H9 (cell line): Measurements from ENCODE around the gene SLX4IP. TPM values are rescaled to one million over a fixed set of nuclear protein-coding genes. Genes with fewer than 3 reads are reported as not detected.

Source experiments
- DNase-seq: peaks from one replicate; pipeline ENCODE4 v3.0.0-alpha.2; 2017
- H2AFZ ChIP-seq: one replicate; pipeline ENCODE4 v1.6.1; 2013; ENCODE audit warnings: mild to moderate bottlenecking, low read length, control low read depth, moderate library complexity
- H2AK5ac ChIP-seq: 2 replicates; pipeline ENCODE4 v1.6.1; 2013; ENCODE audit warnings: low read length, control low read depth, mixed read lengths; ENCODE audit not compliant: insufficient read length
- H2BK120ac ChIP-seq: one replicate; pipeline ENCODE4 v1.6.1; 2013; ENCODE audit warnings: low read depth, mild to moderate bottlenecking, low read length, control low read depth, inconsistent platforms; ENCODE audit not compliant: poor library complexity, severe bottlenecking
- H2BK12ac ChIP-seq: 2 replicates; pipeline ENCODE4 v1.6.1; 2013; ENCODE audit warnings: low read length, control low read depth, mixed read lengths, low read depth; ENCODE audit not compliant: insufficient read length
- H2BK15ac ChIP-seq: 2 replicates; pipeline ENCODE4 v1.6.1; 2013; ENCODE audit warnings: low read depth, low read length, control low read depth
- H2BK20ac ChIP-seq: one replicate; pipeline ENCODE4 v1.6.1; 2013; ENCODE audit warnings: low read depth, mild to moderate bottlenecking, low read length, control low read depth, inconsistent platforms; ENCODE audit not compliant: poor library complexity, severe bottlenecking
- H2BK5ac ChIP-seq: 2 replicates; pipeline ENCODE4 v1.6.1; 2013; ENCODE audit warnings: low read length, control low read depth, mixed read lengths; ENCODE audit not compliant: insufficient read length
- H3K14ac ChIP-seq: 2 replicates; pipeline ENCODE4 v1.6.1; 2013; ENCODE audit warnings: low read length, control low read depth; ENCODE audit not compliant: insufficient read depth
- H3K18ac ChIP-seq: 2 replicates; pipeline ENCODE4 v1.6.1; 2013; ENCODE audit warnings: low read depth, mild to moderate bottlenecking, mixed read lengths, low read length, control low read depth; ENCODE audit not compliant: insufficient read length
- H3K23ac ChIP-seq: 2 replicates; pipeline ENCODE4 v1.6.1; 2013; ENCODE audit warnings: low read length, control low read depth, mixed read lengths, low read depth; ENCODE audit not compliant: insufficient read length
- H3K23me2 ChIP-seq: 2 replicates; pipeline ENCODE4 v1.6.1; 2013; ENCODE audit warnings: low read depth, mild to moderate bottlenecking, mixed read lengths, low read length, control low read depth; ENCODE audit not compliant: insufficient read length, poor library complexity, severe bottlenecking
- H3K27ac ChIP-seq: 2 replicates; pipeline ENCODE4 v1.5.1; 2013; ENCODE audit warnings: low read length, control low read depth, mixed read lengths, low read depth; ENCODE audit not compliant: insufficient read length
- H3K27me3 ChIP-seq: 2 replicates; pipeline ENCODE4 v1.6.1; 2013; ENCODE audit warnings: low read length, control low read depth, inconsistent platforms; ENCODE audit not compliant: insufficient read depth
- H3K4ac ChIP-seq: 2 replicates; pipeline ENCODE4 v1.6.1; 2013; ENCODE audit warnings: low read depth, mild to moderate bottlenecking, control low read depth, inconsistent platforms, low read length, moderate library complexity
- H3K4me1 ChIP-seq: 2 replicates; pipeline ENCODE4 v1.6.1; 2013; ENCODE audit warnings: low read length, control low read depth, inconsistent platforms; ENCODE audit not compliant: insufficient read depth
- H3K4me2 ChIP-seq: 2 replicates; pipeline ENCODE4 v1.6.1; 2013; ENCODE audit warnings: low read length, control low read depth, mixed read lengths; ENCODE audit not compliant: insufficient read length, insufficient read depth
- H3K56ac ChIP-seq: 2 replicates; pipeline ENCODE4 v1.6.1; 2013; ENCODE audit warnings: low read depth, mild to moderate bottlenecking, mixed read lengths, low read length, control low read depth; ENCODE audit not compliant: insufficient read length
- H3K79me1 ChIP-seq: 2 replicates; pipeline ENCODE4 v1.6.1; 2013; ENCODE audit warnings: low read depth, mild to moderate bottlenecking, moderate library complexity, low read length, control low read depth, inconsistent platforms; ENCODE audit not compliant: insufficient read depth, poor library complexity, severe bottlenecking
- H3K79me2 ChIP-seq: 2 replicates; pipeline ENCODE4 v1.6.1; 2013; ENCODE audit warnings: low read length, control low read depth, inconsistent platforms; ENCODE audit not compliant: insufficient read depth
- H3K9ac ChIP-seq: 2 replicates; pipeline ENCODE4 v1.6.1; 2013; ENCODE audit warnings: low read length, control low read depth, mixed read lengths; ENCODE audit not compliant: insufficient read length; ENCODE audit errors: extremely low read depth
- H3K9me3 ChIP-seq: one replicate; pipeline ENCODE4 v1.6.1; 2013; ENCODE audit warnings: low read depth, low read length, inconsistent platforms; ENCODE audit not compliant: control insufficient read depth
- H3T11ph ChIP-seq: one replicate; pipeline ENCODE4 v1.6.1; 2013; ENCODE audit warnings: mild to moderate bottlenecking, low read length, control low read depth, inconsistent platforms
- H4K20me1 ChIP-seq: one replicate; pipeline ENCODE4 v1.6.1; 2013; ENCODE audit not compliant: control insufficient read depth, insufficient read length, insufficient read depth
- H4K5ac ChIP-seq: 2 replicates; pipeline ENCODE4 v1.6.1; 2013; ENCODE audit warnings: low read depth, mild to moderate bottlenecking, mixed read lengths, low read length, control low read depth; ENCODE audit not compliant: insufficient read length
- H4K8ac ChIP-seq: replicated peaks from 2 replicates; pipeline ENCODE4 v1.6.1; 2013; ENCODE audit warnings: low read length, control low read depth, mixed read lengths, low read depth; ENCODE audit not compliant: insufficient read length
- H4K91ac ChIP-seq: 2 replicates; pipeline ENCODE4 v1.6.1; 2013; ENCODE audit warnings: low read depth, mild to moderate bottlenecking, moderate library complexity, mixed read lengths, low read length, control low read depth; ENCODE audit not compliant: insufficient read length
- H3K27ac Mint-ChIP-seq, 3 experiments: 2 replicates in 2 of 3; 3 replicates in 1 of 3; pipeline ENCODE4 v1.8.0; 2020 to 2021; ENCODE audit warnings: mixed read lengths in 3 of 3, mild to moderate bottlenecking in 1 of 3, moderate library complexity in 1 of 3
- H3K27me3 Mint-ChIP-seq: 2 replicates; pipeline ENCODE4 v1.8.0; 2021; ENCODE audit warnings: low read depth, mild to moderate bottlenecking, moderate library complexity, mixed read lengths
- H3K36me3 Mint-ChIP-seq, 3 experiments: 2 replicates in 2 of 3; 3 replicates in 1 of 3; pipeline ENCODE4 v1.8.0; 2020 to 2021; ENCODE audit warnings: low read depth in 3 of 3, mixed read lengths in 3 of 3; ENCODE audit not compliant: insufficient read depth in 1 of 3
- H3K4me1 Mint-ChIP-seq, 2 experiments: 2 replicates each; pipeline ENCODE4 v1.8.0; 2020; ENCODE audit warnings: mixed read lengths in 2 of 2
- H3K4me3 Mint-ChIP-seq, 2 experiments: 2 replicates in 1 of 2; 3 replicates in 1 of 2; pipeline ENCODE4 v1.8.0; 2020 to 2021; ENCODE audit warnings: mild to moderate bottlenecking in 2 of 2, mixed read lengths in 2 of 2, moderate library complexity in 1 of 2
- H3K9me3 Mint-ChIP-seq, 2 experiments: 2 replicates in 1 of 2; 3 replicates in 1 of 2; pipeline ENCODE4 v1.8.0; 2020; ENCODE audit warnings: mild to moderate bottlenecking in 2 of 2, mixed read lengths in 2 of 2, moderate library complexity in 1 of 2
- WGBS: extraction: QIAGEN DNeasy Blood & Tissue Kit; methylation state at CpG from one replicate; pipeline ENCODE4 v1.1.7; 2013; ENCODE audit warnings: missing lambda C conversion rate, low lambda C conversion rate, mixed read lengths; ENCODE audit not compliant: insufficient read length; ENCODE audit errors: extremely low coverage; 5-methylcytosine and 5-hydroxymethylcytosine counted together
- total RNA-seq: library from RNA; stranded (reverse); gene quantifications from 2 replicates; pipeline ENCODE4 v1.2.1, GENCODE V29; 2021
- TF ChIP-seq, protein P1 (sequence below): fragments of 200-600 bp; sonication (generic); conservative IDR thresholded peaks from 3 replicates; pipeline ENCODE4 v1.8.0; 2021; ENCODE audit warnings: antibody characterized with exemption, mild to moderate bottlenecking

The SLX4IP gene
- total RNA-seq, 1 experiment from 2014 or later: 7.9 TPM

DNA sequence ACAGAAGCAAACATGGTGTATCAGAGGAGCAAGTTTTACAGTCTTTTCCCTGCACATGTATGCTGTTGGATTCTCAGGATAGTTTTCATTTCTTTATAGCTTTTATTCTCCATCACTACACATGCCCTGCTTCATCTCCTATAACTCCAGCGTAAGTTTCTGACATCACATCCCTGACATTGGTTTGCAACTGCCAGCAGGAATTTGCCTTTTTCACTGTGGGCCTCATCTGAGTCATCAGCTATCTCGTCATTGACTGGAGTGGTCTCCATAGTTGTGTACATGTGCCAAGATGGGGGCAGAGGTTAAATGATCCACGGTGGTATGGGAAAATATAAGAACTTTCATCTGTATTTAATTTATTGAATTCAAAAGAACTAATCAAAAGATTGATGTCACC is 96.7 kb downstream of the SLX4IP start:
- H3K9me3 ChIP-seq: no peaks in the 10 kb centered on the region
- no peak overlapping the region for H2BK20ac ChIP-seq
- no peak overlapping the region for H3T11ph ChIP-seq
- H2AFZ ChIP-seq: no peak overlapping the region
- no peaks in the 10 kb centered on the region for H3K79me2 ChIP-seq
- H2AK5ac ChIP-seq: no peak overlapping the region
- no peak overlapping the region for H3K4ac ChIP-seq
- H3K56ac ChIP-seq: no peak overlapping the region
- H3K9me3 Mint-ChIP-seq: no peaks in the 10 kb centered on the region
- no peak overlapping the region for H3K4me3 Mint-ChIP-seq
- no peaks in the 10 kb centered on the region for H3K4me1 ChIP-seq
- no peak overlapping the region for H3K27ac ChIP-seq
- no peak overlapping the region for H3K18ac ChIP-seq
- no peak overlapping the region for H2BK5ac ChIP-seq
- H2BK15ac ChIP-seq: no peak overlapping the region
- peaks cover 3 to 12% of the 10 kb centered on the region in 2 experiments for H3K4me1 Mint-ChIP-seq
- H4K20me1 ChIP-seq: no peaks in the 10 kb centered on the region
- H4K8ac ChIP-seq: no peak overlapping the region
- TF ChIP-seq, protein P1, sequence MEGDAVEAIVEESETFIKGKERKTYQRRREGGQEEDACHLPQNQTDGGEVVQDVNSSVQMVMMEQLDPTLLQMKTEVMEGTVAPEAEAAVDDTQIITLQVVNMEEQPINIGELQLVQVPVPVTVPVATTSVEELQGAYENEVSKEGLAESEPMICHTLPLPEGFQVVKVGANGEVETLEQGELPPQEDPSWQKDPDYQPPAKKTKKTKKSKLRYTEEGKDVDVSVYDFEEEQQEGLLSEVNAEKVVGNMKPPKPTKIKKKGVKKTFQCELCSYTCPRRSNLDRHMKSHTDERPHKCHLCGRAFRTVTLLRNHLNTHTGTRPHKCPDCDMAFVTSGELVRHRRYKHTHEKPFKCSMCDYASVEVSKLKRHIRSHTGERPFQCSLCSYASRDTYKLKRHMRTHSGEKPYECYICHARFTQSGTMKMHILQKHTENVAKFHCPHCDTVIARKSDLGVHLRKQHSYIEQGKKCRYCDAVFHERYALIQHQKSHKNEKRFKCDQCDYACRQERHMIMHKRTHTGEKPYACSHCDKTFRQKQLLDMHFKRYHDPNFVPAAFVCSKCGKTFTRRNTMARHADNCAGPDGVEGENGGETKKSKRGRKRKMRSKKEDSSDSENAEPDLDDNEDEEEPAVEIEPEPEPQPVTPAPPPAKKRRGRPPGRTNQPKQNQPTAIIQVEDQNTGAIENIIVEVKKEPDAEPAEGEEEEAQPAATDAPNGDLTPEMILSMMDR: no peak
- H3K4me2 ChIP-seq: no peak overlapping the region
- H4K91ac ChIP-seq: no peak overlapping the region
- no peaks in the 10 kb centered on the region for H3K27me3 ChIP-seq
- no peak overlapping the region for H3K27ac Mint-ChIP-seq
- peaks cover 0 to 2% (median 0%) of the 10 kb centered on the region in 3 experiments; a peak in 2 of 7 replicates for H3K36me3 Mint-ChIP-seq
- H4K5ac ChIP-seq: no peak overlapping the region
- H3K14ac ChIP-seq: no peak overlapping the region
- H2BK12ac ChIP-seq: no peak overlapping the region
- no peak for DNase-seq
- H3K23me2 ChIP-seq: no peaks in the 10 kb centered on the region
- H3K9ac ChIP-seq: no peak overlapping the region
- H3K27me3 Mint-ChIP-seq: no peaks in the 10 kb centered on the region
- no peak overlapping the region for H3K23ac ChIP-seq
- no peak overlapping the region for H2BK120ac ChIP-seq
- WGBS: no CpG with 5 or more reads among the region's 3 CpGs
- no peaks in the 10 kb centered on the region for H3K79me1 ChIP-seq
